GM18507 (cell line): Measurements from ENCODE around the gene OGDH.
A peak's percentile ranks its signal among the peaks of the same experiment; 100 is the strongest.

ENCODE experiments used
- DNase-seq: peaks from one replicate; pipeline ENCODE4 v3.0.0; 2011; ENCODE audit warnings: low read depth; ENCODE audit not compliant: insufficient read length; ENCODE audit errors: extremely low spot score
- FAIRE-seq: peaks from 2 replicates; lab custom pipeline; 2011; peaks lifted over from hg19 to GRCh38; lab: Jason Lieb, UNC

Gene OGDH

DNA sequence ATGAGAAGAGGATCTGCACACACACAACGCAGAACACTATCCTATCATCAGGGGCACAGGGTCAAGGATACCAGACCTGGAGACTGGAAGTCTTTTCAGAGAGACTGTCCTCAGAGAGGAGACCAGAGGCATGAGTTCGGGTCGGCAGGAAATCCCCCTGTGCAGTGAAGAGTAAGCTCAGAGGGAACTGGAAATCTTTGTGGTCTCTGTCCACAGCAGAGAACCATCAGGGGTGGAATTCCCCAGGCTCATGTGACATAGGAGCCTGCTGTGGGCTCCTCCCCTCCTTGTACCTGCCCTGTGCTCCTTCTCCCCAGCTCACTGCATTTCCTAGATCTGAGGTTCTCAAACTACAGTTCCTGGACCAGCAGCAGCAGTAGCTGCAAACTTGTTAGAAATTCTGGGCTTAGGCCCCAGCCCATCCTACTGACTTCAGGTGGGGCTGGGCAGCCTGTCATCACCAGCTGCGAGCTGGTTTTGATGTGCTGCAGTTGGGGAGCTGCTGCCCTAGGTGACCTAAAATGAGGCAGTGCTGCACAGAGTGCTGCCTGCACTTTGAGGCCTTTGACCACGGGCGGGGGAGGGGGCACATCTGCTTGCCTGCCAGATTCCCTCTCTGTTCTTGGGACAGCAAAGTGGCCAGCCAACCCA, 144.6 kb downstream of the OGDH start:
- no peak for DNase-seq
- FAIRE-seq: peak; percentile 94

- DNase-seq (no peak), FAIRE-seq (no peak)
Measured at GRCh38 chr7:44752822-44753221, 146.4 kb downstream of the OGDH start.

- no peak for FAIRE-seq
- DNase-seq: no peak
Measured at GRCh38 chr7:44754802-44755697, 148.6 kb downstream of the OGDH start.

GRCh38 chr7:44755698-44756627, 149.5 kb downstream of the OGDH start:
- no peak for DNase-seq
- FAIRE-seq: no peak

DNA sequence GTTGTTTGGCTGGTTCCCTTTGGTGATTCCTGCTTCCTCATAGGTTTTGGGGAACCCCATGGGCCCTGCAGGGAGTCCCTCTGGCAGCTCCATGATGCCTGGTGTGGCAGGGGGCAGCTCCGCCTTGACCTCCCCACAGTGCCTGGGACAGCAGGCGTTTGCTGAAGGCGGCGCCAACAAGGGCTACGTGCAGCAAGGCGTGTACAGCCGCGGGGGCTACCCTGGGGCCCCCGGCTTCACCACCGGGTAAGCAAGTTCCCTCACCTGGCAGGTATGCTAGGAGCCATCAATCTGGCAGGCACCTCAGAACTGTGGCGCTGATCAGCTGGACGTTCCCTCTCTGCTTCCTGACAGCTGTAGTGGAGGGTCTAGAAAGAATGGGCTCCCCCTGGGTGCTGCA, 150.5 kb downstream of the OGDH start:
- no peak for DNase-seq
- FAIRE-seq: no peak

- no peak for DNase-seq
- FAIRE-seq: no peak
Measured at GRCh38 chr7:44757311-44757710, 150.9 kb downstream of the OGDH start.

- FAIRE-seq (no peak), DNase-seq (no peak)
Measured at GRCh38 chr7:44757739-44758138, 151.3 kb downstream of the OGDH start.
